NB4 (cell line): ENCODE measurements around the gene UIMC1.

Source experiments
- POLR2A ChIP-seq: IDR thresholded peaks from 2 replicates; pipeline ENCODE4 v1.6.1; 2011; ENCODE audit warnings: mild to moderate bottlenecking; ENCODE audit not compliant: insufficient read length; ENCODE audit errors: extremely low read depth
- TF ChIP-seq, protein P1 (sequence below): IDR thresholded peaks from one replicate; pipeline ENCODE4 v1.5.1; 2012; ENCODE audit warnings: low read depth, low read length
- TF ChIP-seq, protein P2 (sequence below): IDR thresholded peaks from 2 replicates; pipeline ENCODE4 v1.6.1; 2011; ENCODE audit warnings: low read depth, low read length

DNA sequence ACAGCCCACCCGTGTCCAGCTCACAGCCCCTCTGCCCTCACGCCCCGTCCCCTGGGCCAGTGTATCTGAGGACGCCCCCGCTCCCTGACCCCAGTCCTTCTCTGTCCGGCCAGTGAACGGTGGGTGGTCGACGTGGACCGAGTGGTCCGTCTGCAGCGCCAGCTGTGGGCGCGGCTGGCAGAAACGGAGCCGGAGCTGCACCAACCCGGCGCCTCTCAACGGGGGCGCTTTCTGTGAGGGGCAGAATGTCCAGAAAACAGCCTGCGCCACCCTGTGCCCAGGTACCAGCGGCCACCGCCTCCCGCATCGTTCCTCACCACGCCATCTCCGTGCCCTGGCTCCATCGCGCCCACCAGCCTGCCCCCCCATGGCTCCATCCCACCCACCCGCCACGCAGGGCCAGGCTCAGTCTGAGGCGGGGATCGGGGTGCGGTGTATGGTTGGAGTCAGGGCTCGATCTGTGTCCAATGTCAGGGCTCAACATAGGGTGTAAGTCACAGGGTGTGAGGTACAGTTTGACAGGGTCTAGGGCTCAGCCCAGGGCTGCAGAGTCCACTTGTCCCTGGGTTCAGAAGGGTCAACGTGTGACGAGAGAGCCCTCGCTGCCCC, 137.0 kb downstream of the UIMC1 start:
- TF ChIP-seq, protein P1, sequence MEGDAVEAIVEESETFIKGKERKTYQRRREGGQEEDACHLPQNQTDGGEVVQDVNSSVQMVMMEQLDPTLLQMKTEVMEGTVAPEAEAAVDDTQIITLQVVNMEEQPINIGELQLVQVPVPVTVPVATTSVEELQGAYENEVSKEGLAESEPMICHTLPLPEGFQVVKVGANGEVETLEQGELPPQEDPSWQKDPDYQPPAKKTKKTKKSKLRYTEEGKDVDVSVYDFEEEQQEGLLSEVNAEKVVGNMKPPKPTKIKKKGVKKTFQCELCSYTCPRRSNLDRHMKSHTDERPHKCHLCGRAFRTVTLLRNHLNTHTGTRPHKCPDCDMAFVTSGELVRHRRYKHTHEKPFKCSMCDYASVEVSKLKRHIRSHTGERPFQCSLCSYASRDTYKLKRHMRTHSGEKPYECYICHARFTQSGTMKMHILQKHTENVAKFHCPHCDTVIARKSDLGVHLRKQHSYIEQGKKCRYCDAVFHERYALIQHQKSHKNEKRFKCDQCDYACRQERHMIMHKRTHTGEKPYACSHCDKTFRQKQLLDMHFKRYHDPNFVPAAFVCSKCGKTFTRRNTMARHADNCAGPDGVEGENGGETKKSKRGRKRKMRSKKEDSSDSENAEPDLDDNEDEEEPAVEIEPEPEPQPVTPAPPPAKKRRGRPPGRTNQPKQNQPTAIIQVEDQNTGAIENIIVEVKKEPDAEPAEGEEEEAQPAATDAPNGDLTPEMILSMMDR: no peak
- TF ChIP-seq POLR2A: no peak
- TF ChIP-seq, protein P2, sequence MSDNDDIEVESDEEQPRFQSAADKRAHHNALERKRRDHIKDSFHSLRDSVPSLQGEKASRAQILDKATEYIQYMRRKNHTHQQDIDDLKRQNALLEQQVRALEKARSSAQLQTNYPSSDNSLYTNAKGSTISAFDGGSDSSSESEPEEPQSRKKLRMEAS: no peak
